GM19239 (cell line): Measurements from ENCODE around the gene ZSCAN10.

Source experiments
- DNase-seq: peaks from one replicate; pipeline ENCODE4 v3.0.0; 2011; ENCODE audit warnings: low spot score; ENCODE audit not compliant: insufficient read length
- FAIRE-seq: peaks from 2 replicates; lab custom pipeline; 2011; peaks lifted over from hg19 to GRCh38; lab: Jason Lieb, UNC

ZSCAN10 gene

DNA sequence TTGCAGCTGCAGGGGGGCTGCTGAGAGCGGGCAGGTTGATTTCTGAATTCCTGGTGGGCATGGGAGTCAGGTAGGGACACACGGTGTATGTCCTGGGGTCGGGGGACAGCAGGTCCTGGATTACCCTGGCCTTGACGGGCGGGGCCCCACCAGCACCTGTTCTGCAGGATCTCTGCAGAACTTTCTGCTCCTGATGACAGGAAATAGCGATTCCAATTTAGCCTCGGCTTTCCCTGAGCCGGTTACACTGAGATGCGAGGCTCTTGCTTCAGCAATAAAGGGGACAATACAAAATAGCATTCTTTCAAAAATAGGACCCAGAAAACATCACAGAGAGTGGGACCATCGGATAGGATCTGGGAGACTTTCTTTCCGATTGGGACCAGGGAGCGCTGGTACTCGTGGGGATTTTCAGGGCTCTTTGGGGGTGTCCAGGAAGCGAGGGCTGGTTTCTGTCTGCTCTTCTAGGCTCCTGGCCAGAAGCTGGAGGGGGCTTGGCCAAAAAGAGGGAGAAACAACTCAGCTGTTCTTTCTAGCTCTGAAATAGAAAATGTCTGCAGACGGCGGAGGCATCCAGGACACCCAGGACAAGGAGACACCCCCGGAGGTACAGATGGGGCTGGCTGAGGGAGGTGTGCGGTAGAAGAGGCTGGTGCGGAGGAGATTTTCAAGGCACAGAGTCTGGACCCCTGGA lies 13.9 kb upstream of the ZSCAN10 start:
- DNase-seq (no peak), FAIRE-seq (no peak)

DNA sequence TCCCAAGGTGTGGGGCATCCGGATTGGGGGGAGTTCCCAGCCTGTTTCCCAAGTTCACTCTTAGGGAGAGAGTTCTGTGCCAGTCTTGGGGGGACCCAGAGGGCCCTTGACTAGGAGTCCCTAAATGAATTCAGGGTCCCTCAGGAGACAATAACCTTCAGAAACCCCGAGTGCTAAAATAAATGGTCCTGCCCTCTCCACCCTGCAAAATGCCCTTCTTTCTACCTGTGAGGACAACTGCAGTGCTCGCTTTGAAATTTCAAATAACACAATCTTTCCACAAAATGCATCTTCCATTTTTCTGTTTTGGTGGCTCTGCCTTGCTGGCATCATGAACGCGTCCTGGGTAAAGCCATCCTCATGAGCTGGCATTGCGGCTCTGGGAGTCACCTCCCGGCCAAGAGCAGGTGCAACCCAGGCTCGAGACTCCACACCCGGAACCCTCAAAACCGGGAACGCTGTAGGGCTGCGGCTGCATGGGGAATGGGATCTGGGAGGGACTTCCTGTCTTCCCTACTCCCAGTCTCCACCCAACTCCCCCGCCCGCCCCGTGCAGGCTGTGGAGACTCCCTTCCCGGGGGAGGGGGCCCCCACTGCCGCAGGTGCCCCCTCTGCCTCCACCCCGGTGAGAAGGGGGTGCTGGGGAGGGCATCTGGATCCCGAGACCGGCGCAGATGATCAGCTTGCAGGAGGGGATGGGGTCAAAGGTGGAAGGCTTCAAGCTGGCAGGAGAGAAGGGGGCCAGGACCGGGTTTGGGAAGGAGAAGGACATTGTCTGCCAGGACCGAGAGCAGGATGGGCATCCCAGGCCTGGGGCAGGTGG lies 13.2 kb upstream of the ZSCAN10 start, which contains the start of gene ZNF205:
Gene ZNF205, plus strand, starts transcription at position 529 of the 823 bp plus-strand sequence. CDS start 845 bp downstream, outside the sequence.
- DNase-seq (no peak), FAIRE-seq (no peak)

DNA sequence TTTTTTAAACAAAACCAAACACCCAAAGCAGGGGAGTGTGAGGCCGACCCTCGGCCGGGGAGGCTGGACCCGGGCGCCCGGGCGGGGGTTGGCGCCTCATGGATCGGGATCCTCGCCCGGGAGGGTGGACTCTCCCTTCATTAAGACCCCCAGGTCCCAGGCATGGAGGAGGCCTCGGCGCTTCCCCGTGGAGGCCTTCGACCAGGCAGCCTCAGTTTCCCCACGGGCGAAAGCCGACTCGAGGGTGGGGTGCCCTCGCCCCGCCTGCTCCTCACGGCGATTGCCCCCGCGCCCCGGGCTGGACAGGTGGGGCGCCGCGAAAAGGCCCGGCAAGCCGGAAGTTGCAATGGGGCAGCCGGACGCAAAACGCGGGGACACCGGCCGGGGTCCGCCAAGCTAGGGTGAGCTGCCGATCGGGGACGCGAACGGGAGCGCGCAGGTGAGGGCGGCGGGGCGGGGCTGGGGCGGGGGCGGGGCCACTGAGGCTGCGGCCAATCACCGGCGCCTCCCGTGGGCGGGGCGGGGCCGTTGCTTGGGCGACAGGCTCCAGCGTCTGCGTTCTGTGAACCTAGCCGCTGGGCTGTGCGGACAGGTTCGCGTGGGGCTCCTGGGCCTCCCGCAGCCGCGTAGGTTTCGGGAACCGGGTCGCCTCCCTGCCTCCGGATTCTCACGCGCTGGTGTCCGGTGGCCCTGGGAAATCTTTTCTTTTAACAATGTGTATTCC lies 7.3 kb upstream of the ZSCAN10 start:
- peak; percentile 97 for DNase-seq
- FAIRE-seq: peak; percentile 4

DNA sequence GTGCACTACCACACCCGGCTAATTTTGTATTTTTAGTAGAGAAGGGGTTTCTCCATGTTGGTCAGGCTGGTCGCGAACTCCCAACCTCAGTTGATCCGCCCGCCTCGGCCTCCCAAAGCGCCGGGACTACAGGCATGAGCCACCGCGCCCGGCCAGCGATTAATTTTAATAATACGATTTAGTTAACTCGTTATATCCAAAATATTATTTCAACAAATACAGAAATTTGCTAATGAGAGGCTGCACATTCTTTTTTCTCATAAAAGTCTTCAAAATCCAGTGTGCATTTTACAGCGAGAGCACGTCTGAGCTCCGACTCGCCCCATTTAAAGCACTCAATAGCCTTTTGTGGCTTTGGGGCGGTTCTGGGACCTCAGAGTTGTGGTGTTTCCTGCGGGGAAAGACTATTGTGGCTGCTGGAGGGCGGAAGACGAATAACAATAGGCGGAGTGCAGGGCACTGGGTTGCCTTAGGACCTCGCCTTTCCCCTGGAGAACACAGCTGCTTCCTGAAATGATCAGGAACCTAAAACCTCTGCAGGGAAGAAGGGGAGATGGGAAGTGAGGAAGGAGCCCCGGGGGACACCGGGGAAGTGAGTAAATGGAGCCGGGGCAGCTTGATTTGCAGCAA lies 2.9 kb upstream of the ZSCAN10 start:
- peak; percentile 80 for FAIRE-seq
- no peak for DNase-seq

DNA sequence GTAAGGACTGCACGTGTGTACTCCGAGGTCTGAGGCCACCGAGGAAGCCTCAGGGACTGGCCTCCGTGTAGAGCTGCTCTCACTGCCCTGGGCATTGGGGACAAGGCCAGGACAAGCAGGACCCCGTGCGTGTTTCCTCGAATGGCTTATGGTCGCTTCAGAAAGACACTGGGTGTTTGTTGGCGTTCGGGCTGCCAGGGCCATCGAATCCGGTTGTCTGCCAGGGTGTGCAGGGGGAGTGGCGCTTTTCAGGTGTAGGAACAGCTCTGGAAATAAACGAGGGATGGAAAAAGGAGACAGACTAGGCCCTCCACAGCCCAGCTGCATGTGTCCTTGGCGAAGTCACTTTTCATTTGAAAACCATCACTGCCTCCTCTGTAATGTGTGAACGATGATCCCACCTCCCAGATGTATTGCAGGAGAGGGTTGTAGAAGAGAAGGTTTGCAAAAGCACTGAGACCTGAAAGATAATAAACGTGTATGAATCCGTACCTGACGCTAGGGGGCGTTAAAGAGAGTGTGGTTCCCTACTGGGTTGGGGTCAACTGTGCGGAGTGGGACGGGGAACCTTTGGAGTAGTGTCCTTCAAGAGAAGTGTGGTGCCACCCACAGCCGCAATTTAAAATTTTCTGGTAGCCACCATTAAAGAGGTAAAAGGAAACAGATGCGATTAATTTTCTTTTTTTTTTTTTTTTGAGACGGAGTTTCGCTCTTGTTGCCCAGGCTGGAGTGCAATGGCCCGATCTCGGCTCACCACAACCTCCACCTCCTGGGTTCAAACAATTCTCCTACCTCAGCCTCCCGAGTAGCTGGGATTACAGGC lies 2.1 kb upstream of the ZSCAN10 start:
- FAIRE-seq (peak; percentile 59), DNase-seq (no peak)

DNA sequence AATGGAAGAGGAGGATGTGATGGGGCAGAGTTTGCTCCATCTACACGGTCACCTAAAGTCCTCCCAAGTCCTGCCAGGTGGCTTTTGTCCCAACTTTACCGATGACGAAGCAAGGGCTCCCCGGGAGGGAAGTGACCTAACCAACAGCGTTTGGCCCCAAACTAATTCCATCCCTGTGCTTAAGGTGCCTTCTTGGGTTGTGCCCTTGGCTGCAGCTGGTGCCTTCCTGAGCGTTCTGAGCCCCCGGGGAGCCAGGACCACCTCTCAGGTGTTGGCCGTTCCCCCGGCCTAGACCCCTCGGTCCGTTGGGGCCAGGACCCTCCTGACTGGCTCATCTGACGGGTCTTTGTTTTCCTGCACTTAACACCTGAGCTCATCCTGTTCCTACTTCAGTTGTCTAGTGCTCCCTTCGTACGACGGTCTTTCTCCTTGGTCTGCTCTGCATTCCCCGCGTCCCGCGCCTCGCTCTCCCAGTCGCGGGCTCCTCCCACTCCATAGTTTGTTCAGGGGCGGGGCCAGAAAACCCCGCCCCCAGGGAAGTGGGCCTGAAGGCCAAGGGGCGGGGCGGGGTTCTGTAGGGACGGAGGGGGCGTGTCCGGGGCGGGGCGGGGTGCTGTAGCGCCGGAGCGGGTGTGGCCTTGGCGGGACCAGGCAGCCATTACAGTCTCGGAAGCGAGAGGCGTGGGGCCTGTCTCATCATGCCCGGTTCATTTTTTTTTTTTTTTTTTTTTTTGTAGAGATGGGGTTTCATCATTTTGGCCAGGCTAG lies 822 bp upstream of the ZSCAN10 start:
- peak; percentile 86 for FAIRE-seq

DNA sequence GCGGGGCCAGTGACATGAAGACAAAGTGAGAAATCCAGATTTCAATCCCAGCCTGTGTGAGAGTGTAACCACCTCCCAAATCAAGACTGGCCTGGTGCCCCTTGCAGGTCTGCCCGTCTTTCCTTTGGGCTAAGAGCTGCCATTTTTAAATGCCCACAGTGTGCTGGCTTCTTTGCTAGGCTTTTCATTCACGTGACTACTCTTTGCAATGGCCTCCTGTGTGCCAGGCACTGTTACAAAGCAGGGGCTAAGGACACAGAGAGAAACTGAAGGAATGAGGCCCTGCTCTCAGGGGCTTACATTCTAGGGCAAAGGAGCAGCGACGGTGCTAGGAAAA lies 269 bp upstream of the ZSCAN10 start:
- DNase-seq (no peak), FAIRE-seq (no peak)

More for the DNA sequence above, 822 bp upstream of the ZSCAN10 start:
- peak; percentile 88 for DNase-seq

DNA sequence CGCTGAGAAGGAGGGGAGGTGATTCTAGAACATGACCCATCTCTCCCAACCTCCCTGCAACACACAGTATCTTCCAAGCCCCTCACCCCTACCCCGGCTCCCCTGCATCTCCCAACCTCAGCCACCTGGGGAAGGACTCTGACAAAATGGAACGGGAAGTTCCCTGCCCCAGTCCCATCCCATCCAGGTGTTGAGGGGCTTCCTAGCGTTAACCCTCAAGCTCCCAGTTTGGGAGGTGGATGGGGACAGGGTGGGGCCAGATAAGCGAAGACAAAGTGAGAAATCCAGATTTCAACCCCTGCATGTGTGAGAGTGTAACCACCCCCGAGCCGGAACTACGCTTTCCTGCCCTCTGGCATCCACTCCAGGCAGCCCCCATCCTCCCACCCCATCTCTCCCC lies 1.8 kb downstream of the ZSCAN10 start:
- no peak for FAIRE-seq
- DNase-seq: no peak

DNA sequence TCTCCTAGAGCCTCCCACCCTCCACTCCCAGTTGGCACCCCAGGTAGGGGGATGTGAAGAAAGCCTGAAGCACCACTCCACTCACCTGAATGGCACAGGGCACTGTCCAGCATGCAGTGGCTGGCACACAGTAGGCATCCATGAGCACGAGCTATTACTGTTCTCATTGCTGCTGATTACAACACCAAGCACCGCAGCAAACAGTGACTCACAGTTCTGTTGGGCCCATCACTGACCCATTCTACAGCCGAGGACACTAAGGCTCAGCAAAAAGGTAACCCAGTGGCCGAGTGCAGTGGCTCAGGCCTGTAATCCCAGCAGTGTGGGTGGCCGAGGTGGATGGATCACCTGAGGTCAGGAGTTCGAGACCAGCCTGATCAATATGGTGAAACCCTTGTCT lies 2.7 kb downstream of the ZSCAN10 start:
- FAIRE-seq: no peak
- DNase-seq: no peak

DNA sequence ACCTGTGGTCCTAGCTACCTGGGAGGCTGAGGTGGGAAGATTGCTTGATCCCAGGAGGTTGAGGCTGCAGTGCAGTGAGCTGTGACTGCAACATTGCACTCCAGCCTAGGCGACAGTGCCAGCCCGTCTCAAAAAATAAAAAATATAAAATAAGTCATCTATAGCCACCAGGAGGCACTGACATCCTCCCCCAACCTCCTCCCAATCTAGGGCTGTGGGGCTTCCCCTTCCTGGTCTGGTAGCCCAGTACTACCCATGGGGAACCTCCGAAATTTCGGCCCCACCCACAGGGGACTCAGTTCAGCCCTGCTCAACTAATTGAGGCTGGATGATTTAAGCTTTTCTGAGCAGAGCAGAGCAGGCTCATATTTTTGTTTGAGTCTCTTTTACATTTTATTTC lies 3.2 kb downstream of the ZSCAN10 start:
- FAIRE-seq: peak; percentile 63
- DNase-seq: peak; percentile 86

DNA sequence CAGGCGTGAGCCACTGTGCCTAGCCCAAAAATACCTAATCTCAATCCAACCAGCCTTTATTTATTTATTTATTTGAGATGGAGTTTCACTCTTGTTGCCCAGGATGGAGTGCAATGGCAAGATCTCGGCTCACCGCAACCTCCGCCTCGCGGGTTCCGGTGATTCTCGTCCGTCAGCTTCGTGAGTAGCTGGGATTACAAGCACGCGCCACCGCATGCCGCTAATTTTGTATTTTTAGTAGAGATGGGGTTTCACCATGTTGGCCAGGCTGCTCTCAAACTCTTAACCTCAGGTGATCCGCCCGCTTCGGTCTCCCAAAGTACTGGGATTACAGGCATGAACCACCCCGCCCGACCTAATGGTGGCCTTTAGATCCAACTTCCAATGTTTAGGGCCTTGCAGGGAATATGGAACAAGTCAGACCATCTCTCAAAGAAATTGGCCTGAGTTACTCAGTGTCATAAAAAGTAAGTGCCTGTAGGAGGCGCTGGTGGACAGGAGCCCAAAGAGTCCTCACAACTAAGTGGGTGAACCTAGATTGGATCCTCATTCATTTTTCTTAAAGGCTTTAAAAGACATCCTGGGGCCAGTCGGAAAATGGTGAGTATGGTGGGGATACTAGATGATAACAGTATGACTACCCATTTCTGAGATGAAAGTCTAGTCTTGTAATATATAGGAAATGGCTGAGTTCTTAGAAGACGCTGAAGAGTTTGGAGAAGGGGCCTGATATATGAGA lies 4.6 kb downstream of the ZSCAN10 start:
- no peak for FAIRE-seq
- DNase-seq: peak; percentile 65

DNA sequence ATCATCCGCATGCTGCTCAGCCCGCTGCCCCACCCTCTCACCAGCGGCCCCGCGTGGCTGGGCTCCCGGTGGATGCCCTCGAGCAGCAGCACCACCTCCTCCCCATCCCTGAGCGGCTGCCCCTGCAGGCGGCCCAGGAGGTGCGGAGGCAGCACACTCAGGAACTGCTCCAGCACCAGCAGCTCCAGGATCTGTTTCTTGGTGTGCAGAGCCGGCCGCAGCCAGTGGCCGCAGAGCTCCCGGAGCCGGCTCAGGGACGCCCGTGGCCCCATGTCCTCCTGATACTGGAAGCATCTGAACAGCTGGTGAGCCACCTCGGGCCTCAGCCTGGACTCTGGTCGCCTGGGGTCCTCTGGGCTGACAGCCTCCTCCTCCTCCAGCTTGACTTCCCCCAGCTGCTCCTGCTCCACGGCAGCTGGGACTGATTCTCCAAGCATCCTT lies 6.6 kb downstream of the ZSCAN10 start:
- no peak for DNase-seq
- FAIRE-seq: no peak

DNA sequence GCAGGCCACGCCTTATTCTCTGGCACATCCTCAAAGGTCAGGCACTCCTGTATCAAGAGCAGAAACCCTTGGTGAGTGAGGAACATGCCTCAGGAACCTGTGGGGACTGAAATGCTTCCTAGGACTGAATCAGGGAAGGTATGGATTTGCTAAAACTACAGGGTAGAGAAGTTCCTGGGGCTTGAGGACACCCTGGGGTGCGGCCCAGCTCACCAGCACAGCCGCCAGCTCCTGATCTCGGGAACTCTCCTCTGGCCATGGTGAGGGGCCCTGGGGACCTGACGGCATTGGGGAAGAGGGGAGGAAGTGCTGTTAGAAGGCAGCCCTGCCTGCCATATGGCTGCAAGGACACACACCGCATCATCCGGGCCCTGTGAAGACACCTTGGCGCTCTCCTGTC lies 7.5 kb downstream of the ZSCAN10 start:
- DNase-seq: no peak
- FAIRE-seq: no peak

DNA sequence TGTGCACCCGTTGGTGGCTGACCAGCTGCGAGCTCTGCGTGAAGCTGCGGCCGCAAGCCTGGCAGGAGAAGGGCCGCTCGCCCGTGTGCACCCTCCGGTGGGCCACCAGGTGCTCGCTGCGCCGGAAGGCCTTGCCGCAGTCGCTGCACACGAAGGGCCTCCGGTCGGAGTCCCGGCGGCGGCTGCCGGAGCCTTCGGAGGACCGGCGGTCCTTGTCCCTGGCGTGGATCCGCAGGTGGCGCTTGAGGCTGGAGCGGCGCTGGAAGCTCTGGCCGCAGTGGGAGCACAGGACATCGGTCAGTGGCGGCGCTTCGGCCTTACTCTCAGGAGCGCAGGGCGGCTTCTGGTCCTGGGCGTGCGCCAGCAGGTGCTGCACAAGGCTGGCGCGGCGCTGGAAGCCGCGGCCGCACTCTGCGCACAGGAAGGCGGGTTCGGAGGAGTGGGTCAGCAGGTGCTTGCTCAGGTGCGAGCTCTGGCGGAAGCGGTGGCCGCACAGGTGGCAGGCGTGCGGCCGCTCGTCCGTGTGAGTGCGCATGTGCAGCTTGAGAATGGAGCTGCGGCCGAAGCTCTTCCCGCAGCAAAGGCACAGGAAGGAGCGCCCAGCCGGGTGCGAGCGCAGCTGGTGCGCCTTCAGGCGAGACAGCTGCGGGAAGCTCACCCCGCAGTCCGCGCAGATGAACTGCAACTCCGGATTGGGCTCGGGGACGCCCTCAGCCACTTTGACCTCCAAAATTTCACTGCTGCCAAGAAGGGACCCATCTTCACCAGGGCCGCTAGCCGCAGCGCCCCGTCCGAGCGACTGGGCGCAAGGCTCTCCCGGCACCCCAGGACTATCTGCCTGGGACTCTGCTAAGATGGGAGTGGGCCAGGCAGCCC lies 9.1 kb downstream of the ZSCAN10 start:
- DNase-seq: no peak
- no peak for FAIRE-seq

DNA sequence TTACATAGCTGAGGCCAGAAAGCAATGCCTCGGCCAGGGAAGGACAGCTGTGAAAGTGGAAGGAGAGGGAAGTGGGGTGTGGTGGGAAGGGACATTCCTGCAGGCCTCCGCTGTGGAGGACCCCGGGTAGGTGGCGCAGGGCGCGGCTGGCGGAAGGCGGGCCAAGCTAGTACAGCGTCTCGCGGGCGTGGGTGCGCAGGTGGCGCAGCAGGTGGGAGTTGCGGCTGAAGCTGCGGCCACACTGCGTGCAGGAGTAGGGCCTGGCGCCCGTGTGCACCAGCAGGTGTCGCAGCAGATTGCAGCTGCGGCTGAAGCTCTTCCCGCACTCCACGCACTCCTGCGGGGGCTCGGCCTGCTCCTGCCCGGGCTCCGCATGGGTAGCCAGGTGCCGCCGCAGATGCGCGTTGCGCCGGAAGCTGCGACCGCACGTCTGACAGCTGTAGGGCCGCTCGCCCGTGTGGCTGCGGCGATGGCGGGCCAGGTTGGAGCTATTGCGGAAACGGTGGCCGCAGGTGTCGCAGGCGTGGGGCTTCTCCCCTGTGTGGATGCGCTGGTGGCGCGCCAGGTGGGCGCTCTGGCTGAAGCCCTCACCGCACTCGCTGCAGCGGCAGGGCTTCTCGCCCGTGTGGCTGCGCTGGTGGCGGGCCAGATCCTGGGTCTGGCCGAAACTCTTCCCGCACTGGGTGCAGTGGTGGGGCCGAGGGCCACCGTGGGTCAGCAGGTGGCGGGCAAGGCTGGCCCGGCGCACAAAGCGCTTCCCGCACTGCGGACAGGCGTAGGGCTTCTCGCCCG lies 10.0 kb downstream of the ZSCAN10 start:
- DNase-seq (no peak), FAIRE-seq (no peak)

DNA sequence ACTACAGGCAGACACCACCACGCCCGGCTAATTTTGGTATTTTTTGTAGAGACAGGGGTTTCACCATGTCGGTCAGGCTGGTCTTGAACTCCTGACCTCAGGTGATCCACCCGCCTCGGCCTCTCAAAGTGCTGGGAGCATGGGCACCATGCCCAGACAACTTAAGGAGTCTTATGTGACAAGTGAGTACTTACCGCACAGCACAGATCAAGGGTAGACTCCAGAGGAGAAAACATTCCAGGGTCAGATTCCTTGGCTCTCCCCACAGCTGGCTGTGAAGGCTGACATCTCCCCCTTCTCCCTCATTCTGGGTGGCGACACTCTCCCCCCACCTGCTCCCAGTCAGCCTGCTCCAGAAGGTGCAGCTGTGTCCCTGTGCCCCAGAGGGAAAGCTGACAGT lies 10.6 kb downstream of the ZSCAN10 start:
- FAIRE-seq (no peak), DNase-seq (no peak)
